NK-92 treated with Interleukin-12 subunit alpha and Interleukin-12 subunit beta, amount 100 ng/mL, for 24 hours (cell line): ENCODE measurements around the gene RPUSD1.
"Not testable (repeated sequence)": the region's sequence is repeated elsewhere in the genome, so short reads cannot be mapped to it uniquely, and the experiment has no call there.

ENCODE experiments used
- DNase-seq: peaks from one replicate; lab custom pipeline; 2025; lab: John Stamatoyannopoulos, UW

Gene RPUSD1

GRCh38 chr16:747978-748746, 40.0 kb downstream of the RPUSD1 start:
- DNase-seq = no peak

GRCh38 chr16:746637-747036, 41.5 kb downstream of the RPUSD1 start:
- DNase-seq = no peak

- no peak for DNase-seq
Measured at GRCh38 chr16:745739-746138, 42.4 kb downstream of the RPUSD1 start.

- no peak for DNase-seq
Measured at GRCh38 chr16:743794-744500, 44.2 kb downstream of the RPUSD1 start.

- not testable (repeated sequence) for DNase-seq
Measured at GRCh38 chr16:742894-743293, 45.3 kb downstream of the RPUSD1 start.

GRCh38 chr16:741986-742629, 46.1 kb downstream of the RPUSD1 start:
- DNase-seq = no peak

- DNase-seq = peak; percentile 83
Measured at GRCh38 chr16:740764-741505, 47.2 kb downstream of the RPUSD1 start, which contains the start of gene CIAO3. CIAO3 (minus strand) TSS chr16:740997; CDS start chr16:740985, 12 bp downstream.

GRCh38 chr16:740459-740763, 47.8 kb downstream of the RPUSD1 start:
- no peak for DNase-seq

- no peak for DNase-seq
Measured at GRCh38 chr16:739560-740458, 48.4 kb downstream of the RPUSD1 start.

- no peak for DNase-seq
Measured at GRCh38 chr16:736936-737481, 51.2 kb downstream of the RPUSD1 start.

GRCh38 chr16:735982-736453, 52.2 kb downstream of the RPUSD1 start:
- no peak for DNase-seq

- no peak for DNase-seq
Measured at GRCh38 chr16:734981-735881, 53.0 kb downstream of the RPUSD1 start.
